Neuron (in vitro differentiated cells): ENCODE measurements around the gene ARGLU1.
"Not testable (repeated sequence)": the region's sequence is repeated elsewhere in the genome, so short reads cannot be mapped to it uniquely, and the experiment has no call there.

ENCODE experiments used
- H2AFZ ChIP-seq: one replicate; pipeline ENCODE4 v1.6.1; 2013; ENCODE audit warnings: low read depth, mild to moderate bottlenecking, inconsistent platforms, low read length, moderate library complexity
- H3K27me3 ChIP-seq: one replicate; pipeline ENCODE4 v1.6.1; 2013; ENCODE audit warnings: low read length; ENCODE audit not compliant: insufficient read depth
- H3K36me3 ChIP-seq: one replicate; pipeline ENCODE4 v1.6.1; 2013; ENCODE audit warnings: low read length; ENCODE audit not compliant: insufficient read depth
- H3K4me1 ChIP-seq: one replicate; pipeline ENCODE4 v1.6.1; 2013; ENCODE audit warnings: low read length; ENCODE audit not compliant: insufficient read depth
- H3K4me3 ChIP-seq: 2 replicates; pipeline ENCODE4 v1.5.1; 2013; ENCODE audit warnings: mild to moderate bottlenecking, low read length, moderate library complexity
- H3K9me3 ChIP-seq: one replicate; pipeline ENCODE4 v1.6.1; 2013; ENCODE audit warnings: low read length

The ARGLU1 gene

GRCh38 chr13:106567474-106568298 is at the start of gene ARGLU1:
TSS of gene ARGLU1 (minus strand) at chr13:106568137. CDS start at chr13:106567919, 218 bp downstream.
- Histone ChIP-seq H2AFZ (peak within 1 kb of the TSS; percentile 86), H3K4me3 (peak within 1 kb of the TSS; percentile 94), H3K4me1 (peaks cover 27% of the 10 kb centered on the region), H3K27me3 (no peaks in the 10 kb centered on the region), H3K36me3 (no peaks in the 10 kb centered on the region), H3K9me3 (no peaks in the 10 kb centered on the region)

- no peaks in the 10 kb centered on the region for H3K27me3 ChIP-seq
- no peaks in the 10 kb centered on the region for H3K9me3 ChIP-seq
- no peak overlapping the region for H2AFZ ChIP-seq
- no peak overlapping the region for H3K4me3 ChIP-seq
- no peaks in the 10 kb centered on the region for H3K36me3 ChIP-seq
- peaks cover 9% of the 10 kb centered on the region for H3K4me1 ChIP-seq
Measured at GRCh38 chr13:106617561-106617960, 49.6 kb upstream of the ARGLU1 start.

- Histone ChIP-seq H2AFZ (no peak overlapping the region), H3K36me3 (no peaks in the 10 kb centered on the region), H3K9me3 (no peaks in the 10 kb centered on the region), H3K4me3 (no peak overlapping the region), H3K4me1 (peaks cover 9% of the 10 kb centered on the region), H3K27me3 (no peaks in the 10 kb centered on the region)
Measured at GRCh38 chr13:106616729-106617128, 48.8 kb upstream of the ARGLU1 start.

- no peak overlapping the region for H3K4me3 ChIP-seq
Measured at GRCh38 chr13:106614874-106615273, 46.9 kb upstream of the ARGLU1 start.

GRCh38 chr13:106612688-106613087 is 44.8 kb upstream of the ARGLU1 start:
- peaks cover 9% of the 10 kb centered on the region for H3K4me1 ChIP-seq
- no peaks in the 10 kb centered on the region for H3K36me3 ChIP-seq
- H2AFZ ChIP-seq = no peak overlapping the region
- no peak overlapping the region for H3K4me3 ChIP-seq
- H3K9me3 ChIP-seq = no peaks in the 10 kb centered on the region
- H3K27me3 ChIP-seq = no peaks in the 10 kb centered on the region

More at GRCh38 chr13:106614874-106615273, 46.9 kb upstream of the ARGLU1 start:
- H3K9me3 ChIP-seq = no peaks in the 10 kb centered on the region
- H3K27me3 ChIP-seq = no peaks in the 10 kb centered on the region
- H3K36me3 ChIP-seq = no peaks in the 10 kb centered on the region
- H2AFZ ChIP-seq = no peak overlapping the region
- peaks cover 9% of the 10 kb centered on the region for H3K4me1 ChIP-seq

- Histone ChIP-seq H3K36me3 (no peaks in the 10 kb centered on the region), H3K4me1 (peaks cover 9% of the 10 kb centered on the region), H3K9me3 (no peaks in the 10 kb centered on the region), H3K4me3 (no peak overlapping the region), H3K27me3 (no peaks in the 10 kb centered on the region), H2AFZ (no peak overlapping the region)
Measured at GRCh38 chr13:106610486-106610885, 42.5 kb upstream of the ARGLU1 start.

- no peaks in the 10 kb centered on the region for H3K27me3 ChIP-seq
- H3K9me3 ChIP-seq = no peaks in the 10 kb centered on the region
- peaks cover 2% of the 10 kb centered on the region for H3K4me1 ChIP-seq
- H3K4me3 ChIP-seq = no peak overlapping the region
- no peak overlapping the region for H2AFZ ChIP-seq
- H3K36me3 ChIP-seq = no peaks in the 10 kb centered on the region
Measured at GRCh38 chr13:106609116-106609515, 41.2 kb upstream of the ARGLU1 start.

- H3K4me3 ChIP-seq = no peak overlapping the region
- no peak overlapping the region for H2AFZ ChIP-seq
- no peaks in the 10 kb centered on the region for H3K27me3 ChIP-seq
- H3K4me1 ChIP-seq = no peaks in the 10 kb centered on the region
- no peaks in the 10 kb centered on the region for H3K36me3 ChIP-seq
- H3K9me3 ChIP-seq = peaks cover 2% of the 10 kb centered on the region
Measured at GRCh38 chr13:106603546-106603945, 35.6 kb upstream of the ARGLU1 start.

- Histone ChIP-seq H3K36me3 (no peaks in the 10 kb centered on the region), H3K4me1 (no peaks in the 10 kb centered on the region), H2AFZ (no peak overlapping the region), H3K4me3 (no peak overlapping the region), H3K27me3 (no peaks in the 10 kb centered on the region), H3K9me3 (peaks cover 2% of the 10 kb centered on the region)
Measured at GRCh38 chr13:106602178-106602577, 34.2 kb upstream of the ARGLU1 start.

- no peaks in the 10 kb centered on the region for H3K27me3 ChIP-seq
- H3K36me3 ChIP-seq = no peaks in the 10 kb centered on the region
Measured at GRCh38 chr13:106601489-106601888, 33.6 kb upstream of the ARGLU1 start.

GRCh38 chr13:106600798-106601135 is 32.8 kb upstream of the ARGLU1 start:
- not testable (repeated sequence) for H3K9me3 ChIP-seq, H3K4me3 ChIP-seq, H3K36me3 ChIP-seq, H2AFZ ChIP-seq, H3K4me1 ChIP-seq, H3K27me3 ChIP-seq

More at GRCh38 chr13:106601489-106601888, 33.6 kb upstream of the ARGLU1 start:
- Histone ChIP-seq H2AFZ (no peak overlapping the region), H3K4me1 (no peaks in the 10 kb centered on the region), H3K9me3 (peaks cover 2% of the 10 kb centered on the region), H3K4me3 (no peak overlapping the region)

GRCh38 chr13:106599875-106600797 is 32.2 kb upstream of the ARGLU1 start:
- Histone ChIP-seq H3K4me3 (no peak overlapping the region), H2AFZ (no peak overlapping the region), H3K9me3 (peaks cover 2% of the 10 kb centered on the region), H3K4me1 (no peaks in the 10 kb centered on the region), H3K36me3 (no peaks in the 10 kb centered on the region), H3K27me3 (no peaks in the 10 kb centered on the region)

GRCh38 chr13:106597749-106598395 is 29.9 kb upstream of the ARGLU1 start:
- no peak overlapping the region for H3K4me3 ChIP-seq
- H3K36me3 ChIP-seq = no peaks in the 10 kb centered on the region
- H3K4me1 ChIP-seq = no peaks in the 10 kb centered on the region
- H3K27me3 ChIP-seq = no peaks in the 10 kb centered on the region
- H3K9me3 ChIP-seq = peaks cover 2% of the 10 kb centered on the region
- no peak overlapping the region for H2AFZ ChIP-seq
